Amniotic epithelial cell (primary cell): ENCODE measurements around the gene ZBTB16.

Experiments
- DNase-seq: peaks from one replicate; pipeline ENCODE4 v3.0.0-alpha.2; 2010; ENCODE audit warnings: low read depth

Gene ZBTB16

DNA sequence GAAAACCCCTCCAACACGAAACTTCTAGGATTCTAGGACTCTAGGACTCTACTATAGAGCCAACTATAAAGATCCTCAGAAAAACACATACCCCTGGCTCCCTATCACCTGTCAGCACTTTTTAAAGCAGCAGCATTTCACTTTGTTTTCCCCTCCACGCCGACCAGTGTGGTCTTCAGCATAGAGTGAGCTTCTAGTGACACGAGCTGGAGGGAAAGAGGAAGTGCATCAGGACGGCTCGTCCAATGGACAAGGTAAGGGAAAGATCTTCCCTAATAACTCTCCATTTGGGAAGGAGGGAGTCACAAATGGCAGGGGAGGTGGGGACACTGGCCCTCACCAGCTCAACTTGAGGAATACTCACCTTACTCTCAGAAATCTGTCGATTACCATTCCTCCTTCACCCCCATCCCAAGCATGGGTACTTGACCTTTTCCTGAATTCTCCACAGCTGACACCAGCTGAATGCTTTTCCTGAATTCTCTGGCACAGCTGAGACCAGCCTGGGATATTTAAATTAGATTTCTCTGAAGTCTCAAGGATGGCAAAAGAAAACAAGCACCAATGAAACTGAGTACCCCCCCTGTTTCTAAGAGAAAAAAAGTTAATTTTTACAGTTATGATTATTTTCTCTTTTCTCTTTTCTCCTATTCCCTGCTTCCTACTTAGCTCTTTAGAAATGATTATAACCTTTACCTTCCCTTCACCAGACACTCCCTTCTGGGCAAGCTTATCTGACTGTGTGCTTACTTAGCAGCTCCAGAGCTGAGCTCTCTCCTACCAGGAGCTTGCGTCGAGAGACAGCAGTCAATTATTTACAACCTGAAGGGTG is 203.4 kb downstream of the ZBTB16 start:
- DNase-seq = peak; percentile 51

DNA sequence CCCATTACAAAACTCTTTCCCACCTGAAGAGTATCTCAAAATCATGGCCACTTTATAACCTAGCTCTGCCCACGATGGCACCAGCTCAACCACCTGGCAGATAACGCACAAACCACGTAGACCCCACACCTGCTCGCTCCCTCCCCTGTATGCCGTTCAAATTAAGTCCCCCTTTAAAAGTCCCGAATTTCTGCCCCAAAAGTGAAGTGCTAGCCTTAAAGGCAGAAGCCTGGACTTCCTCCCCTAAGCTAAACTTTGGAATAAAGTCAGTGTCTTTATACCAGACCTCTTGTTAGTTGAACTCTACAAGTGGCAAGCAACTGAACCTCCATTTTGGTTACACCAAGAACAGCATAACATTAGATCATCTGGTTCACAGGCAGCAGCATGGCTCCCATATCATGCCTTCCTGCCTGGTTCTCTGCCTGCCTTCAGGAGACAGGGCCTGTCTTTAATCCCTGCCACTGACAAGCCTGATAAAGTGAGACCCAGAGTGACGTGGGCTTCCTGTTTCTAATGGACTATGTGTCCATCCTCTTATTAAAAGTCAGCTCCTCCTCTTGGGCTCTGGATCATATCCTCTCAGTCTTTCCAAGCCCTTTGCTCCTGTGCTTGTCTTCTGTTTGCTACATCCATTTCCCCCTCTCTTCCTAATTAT is 204.1 kb downstream of the ZBTB16 start:
- peak; percentile 38 for DNase-seq

DNA sequence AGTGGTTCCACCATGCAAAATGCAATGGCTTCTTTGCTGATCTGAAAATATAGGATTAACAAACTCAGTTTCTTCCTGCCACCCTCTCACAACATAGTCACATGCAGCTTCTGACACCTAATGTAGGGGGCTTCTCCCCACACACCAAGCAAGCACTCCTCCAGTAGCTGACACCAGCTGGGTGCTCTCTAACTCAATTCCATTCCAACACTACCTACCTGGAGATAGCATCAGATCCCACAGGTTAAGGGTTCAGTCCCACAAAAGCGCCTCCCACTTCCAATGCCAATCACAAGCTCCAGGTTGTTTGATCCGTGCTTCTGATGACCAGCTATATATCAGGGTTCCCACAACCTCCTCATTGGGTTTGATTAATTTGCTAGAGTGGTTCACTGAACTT is 204.9 kb downstream of the ZBTB16 start:
- no peak for DNase-seq

DNA sequence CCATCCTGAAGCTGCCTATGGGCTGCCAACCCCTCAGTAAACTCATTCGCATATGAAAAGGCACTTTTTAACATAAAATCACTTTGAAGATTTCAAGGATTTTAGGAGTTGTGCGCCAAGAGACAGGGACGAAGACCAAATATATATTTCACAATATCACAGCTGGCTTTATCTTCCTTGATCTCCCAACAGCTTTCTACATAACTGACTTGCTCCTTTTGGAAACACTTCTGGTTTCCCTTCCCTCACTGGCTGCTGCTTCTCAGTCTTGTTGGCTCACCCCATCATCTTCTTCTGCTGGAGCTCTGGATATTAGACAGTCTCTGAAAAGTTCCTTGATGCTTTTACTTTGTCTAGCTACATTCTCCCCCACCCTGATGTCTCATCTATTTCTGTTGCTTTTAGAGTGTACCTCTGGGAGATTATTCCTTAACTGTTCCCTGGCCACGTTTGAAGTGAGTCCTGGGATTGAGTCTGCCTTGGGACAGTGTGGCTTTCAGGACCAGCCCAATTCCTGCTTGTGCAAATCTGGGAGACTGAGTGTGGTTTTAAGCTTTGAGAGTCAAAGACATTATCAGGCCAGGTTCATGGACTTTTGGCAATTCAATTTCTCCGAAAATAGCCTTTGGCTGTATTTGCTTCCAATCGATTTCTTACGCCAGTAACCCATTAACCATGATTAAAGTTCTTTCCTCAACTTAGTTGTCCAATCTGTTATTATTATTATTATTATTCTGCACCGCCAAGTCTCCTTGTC is 205.8 kb downstream of the ZBTB16 start:
- DNase-seq = no peak

DNA sequence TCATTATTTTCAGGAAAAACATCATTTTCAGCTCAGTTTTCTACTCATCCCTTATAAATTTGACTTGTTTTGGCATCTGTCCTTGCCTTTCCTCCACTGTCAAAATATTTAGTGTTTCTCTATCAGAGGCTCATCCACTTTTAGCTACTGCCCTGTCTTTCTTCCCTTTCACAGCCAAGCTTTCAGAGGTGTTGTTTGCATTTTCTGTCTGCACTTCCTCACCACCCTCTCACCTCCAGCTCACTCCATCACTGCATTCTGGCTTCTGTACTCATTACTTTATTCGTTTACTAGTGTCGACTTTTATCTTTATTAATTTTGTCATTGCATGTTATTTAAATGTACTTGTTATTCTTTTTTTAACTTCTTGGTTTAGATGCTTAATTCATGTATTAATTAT is 210.0 kb downstream of the ZBTB16 start:
- DNase-seq = no peak

DNA sequence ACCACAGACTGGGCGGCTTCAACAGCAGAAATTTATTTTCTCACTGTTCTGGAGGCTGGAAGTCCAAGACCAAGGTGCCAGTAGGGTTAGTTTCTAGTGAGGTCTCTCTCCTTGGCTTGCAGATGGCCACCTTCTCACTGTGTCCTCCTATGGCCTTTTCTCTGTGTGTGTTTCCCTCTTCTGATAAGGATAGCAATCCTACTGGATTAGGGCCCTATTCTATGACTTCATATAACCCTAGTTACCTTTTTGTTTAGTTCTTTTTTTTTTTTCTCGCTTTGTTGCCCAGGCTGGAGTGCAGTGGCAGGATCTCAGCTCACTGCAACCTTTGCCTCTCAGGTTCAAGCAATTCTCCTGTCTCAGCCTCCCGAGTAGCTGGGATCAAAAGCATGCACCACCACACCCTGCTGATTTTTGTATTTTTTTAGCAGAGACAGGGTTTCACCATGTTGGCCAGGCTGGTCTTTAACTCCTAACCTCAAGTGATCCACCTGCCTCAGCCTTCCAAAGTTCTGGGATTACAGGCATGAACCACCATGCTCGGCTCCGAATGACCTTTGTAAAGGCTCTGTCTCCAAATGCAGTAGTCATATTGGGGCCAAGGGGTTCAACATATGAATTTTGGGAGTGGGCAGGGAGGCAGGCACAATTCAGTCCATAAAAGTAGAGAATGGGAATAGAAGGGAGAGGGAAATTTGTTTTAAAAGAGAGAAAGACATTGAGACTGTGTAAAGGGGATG is 211.2 kb downstream of the ZBTB16 start:
- no peak for DNase-seq

DNA sequence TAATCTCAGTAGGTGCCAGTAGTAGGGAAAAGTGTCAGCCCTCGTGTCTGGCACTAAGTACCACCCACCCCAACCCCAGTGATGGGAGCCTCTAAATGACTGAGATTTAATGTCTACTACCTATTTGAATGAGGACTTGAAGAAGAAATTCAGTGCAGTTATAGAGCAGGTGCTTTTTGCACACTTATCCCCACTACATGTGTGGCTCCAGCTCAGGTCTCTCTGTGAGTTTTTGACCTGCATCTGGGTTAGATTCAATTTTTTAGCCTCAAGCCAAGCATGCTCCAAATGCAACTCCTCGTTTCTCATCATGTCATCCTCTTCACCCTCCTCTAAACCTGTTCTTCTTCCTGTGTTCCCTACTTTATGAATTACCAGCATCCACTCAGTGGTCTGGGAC is 211.8 kb downstream of the ZBTB16 start:
- DNase-seq = no peak

DNA sequence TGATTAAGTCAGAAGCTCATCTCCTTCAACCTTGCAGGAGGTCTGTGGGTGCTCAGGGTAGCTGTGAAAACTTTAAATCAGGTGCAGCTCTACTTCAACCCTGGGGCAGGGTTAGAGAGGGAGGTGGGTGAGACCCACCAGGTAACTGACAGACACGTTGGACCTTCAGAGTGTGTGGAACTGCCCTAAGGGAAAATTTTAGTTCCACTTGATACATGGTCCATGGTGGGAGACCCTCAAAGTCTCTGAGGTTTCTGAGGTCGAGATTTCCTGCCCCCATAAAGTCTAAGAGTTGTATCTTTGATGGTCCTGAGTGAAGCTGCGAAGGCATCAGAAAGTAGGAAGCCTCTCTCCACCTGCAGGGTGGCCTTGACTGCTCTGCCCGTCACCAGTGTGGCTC is 212.8 kb downstream of the ZBTB16 start:
- DNase-seq = no peak

DNA sequence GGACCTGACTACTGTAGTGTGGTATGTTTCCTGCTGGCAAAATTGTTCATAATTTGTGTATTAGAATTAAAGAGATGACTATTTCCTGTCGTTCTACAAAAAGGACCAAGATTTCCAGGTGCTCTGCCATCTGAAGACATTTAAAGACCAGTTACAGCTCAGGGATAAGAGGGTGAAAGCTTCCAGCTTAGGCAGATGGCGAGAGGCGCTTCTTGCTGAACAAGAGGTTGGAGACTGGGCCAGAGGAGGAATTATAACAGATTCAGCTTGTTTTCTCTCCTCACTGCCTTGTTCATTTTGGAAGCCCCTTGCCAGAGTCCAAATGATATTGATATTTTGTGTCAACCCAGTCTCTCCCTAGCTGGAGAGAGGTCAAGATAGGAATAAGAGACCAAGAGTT is 213.6 kb downstream of the ZBTB16 start:
- DNase-seq = no peak

DNA sequence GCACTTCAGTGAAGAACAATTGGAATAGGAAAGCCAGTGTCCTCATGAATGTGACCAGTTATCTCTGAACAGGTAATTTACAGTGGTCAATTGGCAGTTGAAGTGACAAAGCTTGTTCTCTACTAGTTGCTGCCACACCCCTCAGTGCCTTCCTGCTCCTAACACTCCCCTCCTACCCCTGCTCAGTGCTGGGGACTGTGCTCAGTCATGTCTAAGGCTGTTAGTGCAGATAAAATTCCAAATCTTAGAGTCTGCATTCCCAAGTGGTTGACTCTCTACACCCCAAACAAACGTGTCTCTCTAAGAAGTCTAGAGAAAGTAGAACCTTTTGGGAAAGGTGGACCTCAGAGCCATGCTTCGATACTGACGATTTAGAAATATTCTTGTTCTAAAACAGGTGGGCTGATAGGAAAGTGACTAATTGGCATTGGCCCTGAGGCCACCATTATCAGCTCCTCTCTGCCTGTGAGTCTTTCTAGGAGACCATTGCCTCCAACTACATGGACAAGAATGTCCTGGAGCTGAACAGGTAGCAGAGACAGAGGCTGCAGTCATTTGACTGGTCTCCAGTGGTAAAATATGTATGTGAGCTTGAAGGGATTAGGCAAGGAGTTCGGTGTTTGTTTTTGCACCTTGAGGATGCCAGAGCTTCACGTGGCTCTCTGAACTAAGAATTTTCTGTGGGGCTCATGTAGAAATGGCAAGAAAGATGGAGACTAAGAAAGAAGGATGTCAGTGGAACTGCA is 214.6 kb downstream of the ZBTB16 start:
- DNase-seq = no peak

DNA sequence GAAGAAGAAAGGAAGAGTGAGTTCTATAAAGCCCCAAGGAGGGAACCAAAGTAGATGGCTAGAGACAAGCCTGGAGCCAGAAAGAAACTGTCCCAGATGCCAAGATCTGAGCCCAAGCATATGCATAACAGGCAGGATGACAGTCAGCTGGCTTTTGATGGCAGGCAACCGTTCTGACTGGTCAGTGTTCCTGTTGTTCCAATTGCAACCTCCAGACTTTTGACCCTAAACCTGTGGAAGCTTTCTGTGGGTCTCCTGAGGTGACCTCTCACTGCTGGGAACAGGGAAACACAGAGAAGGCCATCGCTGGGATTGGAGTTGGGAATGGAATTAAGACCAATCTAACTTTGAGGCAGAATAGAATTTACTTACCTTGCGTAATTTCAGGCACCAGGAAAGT is 215.1 kb downstream of the ZBTB16 start:
- no peak for DNase-seq

DNA sequence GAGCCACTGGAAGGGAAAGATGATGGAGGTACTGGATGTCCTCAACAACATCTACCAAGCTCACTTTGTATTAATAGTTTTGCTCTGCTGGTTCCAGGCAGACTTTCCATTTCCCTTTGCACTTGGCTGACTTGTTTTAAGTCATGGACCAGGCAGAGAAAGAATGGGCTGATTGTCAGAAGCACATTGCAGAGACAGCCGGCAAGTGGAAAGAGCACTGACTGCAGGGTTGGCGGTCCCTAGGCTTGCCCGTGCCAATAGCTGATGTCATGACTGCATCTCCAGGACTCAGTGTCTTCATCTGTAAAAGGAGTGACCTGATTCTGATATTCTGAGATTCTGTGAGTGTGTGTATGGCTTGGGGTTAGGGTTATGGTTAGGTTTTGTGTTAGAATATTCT is 215.8 kb downstream of the ZBTB16 start:
- no peak for DNase-seq

DNA sequence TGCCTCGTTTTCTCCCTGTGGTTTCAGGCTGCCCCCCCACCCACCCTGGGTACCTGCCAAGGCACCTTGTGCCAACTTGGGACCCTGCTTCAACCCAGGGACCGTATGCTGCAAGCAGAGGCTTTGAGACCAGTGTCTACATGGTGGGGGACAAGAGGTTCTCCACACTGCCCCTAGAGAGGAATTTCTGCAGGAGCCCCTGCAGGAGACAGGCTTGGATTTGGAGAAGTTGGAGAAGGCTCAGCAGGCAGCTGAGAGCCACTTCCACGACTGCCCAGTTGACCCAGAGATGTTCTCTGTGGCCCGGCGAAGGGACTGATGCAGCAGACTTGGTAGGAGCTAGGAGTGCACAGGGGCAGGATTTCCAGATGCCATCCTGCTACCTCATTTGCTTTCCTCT is 216.6 kb downstream of the ZBTB16 start:
- no peak for DNase-seq

DNA sequence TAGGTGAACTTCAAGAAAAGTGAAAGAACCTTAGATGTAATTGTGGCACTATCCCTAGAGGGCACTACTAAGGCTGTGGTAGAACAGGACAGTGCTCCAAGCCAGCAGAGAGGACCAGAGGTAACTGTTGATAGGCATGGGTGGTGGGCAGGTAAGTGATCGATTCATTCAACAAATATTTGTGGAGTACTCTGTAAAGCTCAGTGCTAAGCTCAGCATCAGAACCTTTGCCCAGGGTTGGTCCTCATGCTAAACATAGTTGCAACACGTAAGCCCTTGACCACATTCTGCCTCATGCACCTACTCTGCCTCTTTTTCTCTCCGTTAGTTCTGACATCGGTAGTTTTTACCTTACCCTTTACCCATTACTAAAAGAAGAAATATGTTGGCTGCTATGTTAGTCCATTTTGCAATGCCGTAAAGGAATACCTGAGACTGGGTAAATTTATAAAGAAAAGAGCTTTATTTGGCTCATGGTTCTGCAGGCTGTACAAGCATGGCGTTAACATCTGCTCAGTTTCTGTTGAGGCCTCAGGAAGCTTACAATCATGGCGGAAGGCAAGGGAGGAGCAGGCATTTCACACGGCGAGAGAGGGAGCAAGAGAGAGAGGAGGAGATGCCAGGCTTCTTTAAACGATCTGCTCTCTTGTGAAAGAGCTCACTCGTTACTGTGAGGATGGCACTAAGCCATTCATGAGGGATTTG is 218.3 kb downstream of the ZBTB16 start:
- no peak for DNase-seq

DNA sequence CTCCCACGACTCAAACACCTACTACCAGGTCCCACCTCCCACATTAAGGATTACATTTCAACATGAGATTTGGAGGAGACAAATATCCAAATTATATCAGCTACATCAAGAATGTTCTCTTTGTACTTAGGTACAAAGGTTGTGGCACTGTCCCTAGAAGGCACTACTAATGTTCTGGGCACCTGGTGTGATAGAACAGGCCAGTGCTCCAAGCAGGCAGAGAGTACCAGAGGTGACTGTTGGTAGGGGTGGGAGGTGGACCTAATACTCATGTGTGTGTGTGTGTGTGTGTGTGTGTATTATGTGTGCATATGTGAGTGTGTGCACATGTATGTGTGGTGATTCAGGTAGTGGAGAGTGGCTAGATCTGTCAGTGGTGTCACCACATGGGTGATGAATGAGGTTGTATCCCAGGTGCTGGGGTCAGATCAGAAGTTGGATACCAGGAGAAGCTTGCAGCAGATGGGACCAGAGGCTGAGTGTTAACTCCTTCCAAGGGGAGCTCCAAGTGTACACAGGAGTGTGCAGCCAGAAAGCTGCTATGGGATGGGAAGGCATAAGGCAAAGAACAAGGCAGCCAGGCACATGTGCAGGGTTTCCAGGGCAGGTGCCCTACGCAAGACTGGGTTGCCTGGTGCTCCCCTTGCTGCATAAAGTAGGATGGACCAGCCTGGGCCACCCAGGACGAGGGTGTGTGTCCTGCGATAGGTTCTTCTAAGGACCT is 219.0 kb downstream of the ZBTB16 start:
- DNase-seq = no peak

DNA sequence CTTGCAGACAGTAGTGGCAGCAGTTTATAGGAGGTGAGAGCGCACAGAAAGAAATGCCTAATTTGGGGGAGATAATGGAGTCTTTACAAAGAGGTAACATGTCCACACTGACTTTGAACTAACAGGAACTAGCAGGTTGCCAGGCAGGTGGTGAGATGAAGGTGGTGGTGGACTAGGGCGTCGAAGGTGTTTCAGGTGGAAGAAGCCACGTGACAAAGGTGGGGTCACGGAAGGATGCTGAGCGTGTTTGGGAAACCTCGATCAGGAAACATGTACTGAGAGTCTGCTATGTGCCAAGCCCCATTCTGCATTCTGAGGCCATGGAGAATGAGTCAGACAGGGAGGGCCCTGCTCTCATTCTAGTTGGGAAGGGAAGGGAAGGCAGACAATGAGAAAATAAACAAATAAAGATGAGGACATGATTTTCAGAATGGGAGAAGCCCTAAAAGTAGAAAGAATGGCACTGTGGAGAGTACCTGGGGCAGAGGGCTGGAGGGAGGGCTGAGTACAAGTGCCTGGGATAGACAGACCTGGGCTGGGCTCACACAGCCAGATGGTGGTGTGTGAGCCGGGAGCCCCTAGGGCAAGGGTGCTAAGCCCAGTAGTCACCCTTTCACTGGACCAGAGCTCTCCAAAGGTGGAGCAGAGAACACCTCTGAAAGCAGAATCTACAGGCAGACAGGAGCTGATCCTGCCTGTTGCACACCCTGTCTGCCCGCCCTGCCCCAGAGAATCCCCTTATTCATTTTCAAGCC is 220.5 kb downstream of the ZBTB16 start:
- DNase-seq = peak; percentile 70

DNA sequence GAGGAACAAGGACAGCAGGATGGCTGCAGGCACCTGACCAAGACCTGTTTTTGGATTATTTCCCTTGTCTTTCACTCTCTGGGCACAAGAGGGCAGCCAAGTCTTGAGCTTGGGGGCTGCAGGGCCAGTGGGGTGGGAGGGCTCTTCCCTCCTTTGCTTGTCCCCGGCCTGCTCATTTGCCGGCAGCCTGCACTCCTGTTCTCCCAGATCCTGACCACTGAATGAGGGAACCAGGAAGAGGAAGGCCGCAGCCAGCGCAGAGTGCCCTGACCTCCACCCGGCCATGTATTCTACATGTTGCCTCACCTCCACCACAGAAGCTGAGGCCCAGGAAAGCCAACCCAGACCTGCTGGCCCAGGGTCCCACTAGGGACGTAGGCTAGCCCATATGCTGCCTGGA is 221.2 kb downstream of the ZBTB16 start:
- peak; percentile 94 for DNase-seq

DNA sequence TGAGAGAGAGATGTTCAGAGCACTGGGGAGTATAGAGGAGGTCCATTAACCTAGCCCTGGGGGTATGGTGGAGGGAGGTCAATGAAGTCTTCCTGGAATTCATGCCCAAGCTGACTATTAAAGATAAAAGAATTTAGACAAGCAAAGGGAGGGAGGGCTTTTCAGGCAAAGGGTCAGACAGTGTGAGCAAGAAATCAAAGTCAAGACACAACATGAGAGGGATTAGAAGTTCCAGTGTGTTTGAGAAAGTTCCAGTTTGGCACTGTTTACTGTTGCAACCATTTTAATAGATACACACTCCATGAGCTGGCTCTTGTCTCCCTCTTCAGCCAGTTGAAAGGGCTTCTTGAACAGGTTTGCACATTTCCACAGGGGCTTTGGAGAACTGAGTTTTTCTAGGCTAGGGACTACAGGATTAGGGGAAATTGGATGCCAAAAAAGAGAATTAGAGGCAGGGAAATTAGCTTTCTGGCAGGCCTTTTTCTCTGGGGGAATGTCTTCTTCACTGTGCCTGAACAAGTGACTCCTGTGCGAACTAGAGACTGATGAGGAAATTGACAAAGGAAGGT is 222.0 kb downstream of the ZBTB16 start:
- DNase-seq = peak; percentile 90

DNA sequence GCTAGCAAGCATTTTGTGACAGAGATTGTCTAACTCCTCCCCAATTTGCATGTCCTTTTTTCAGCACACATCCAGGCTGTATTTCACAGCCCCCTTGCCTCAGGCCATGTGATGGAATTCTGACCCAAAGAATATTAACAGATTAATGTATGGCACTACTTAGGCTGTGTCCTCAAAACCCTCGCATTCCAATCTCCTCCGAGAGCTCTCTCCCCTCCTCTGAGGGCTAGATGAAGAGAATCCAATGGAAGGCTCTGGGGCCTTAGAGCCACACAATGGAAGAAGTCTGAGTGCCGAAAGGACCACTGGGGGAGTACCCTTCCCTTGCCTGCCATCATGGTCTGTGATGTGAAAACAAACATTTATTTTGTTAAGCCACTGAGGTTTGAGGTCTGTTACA is 223.0 kb downstream of the ZBTB16 start:
- peak; percentile 72 for DNase-seq
